GM23248 (cell line): ENCODE data around the gene CPS1. TPM values are rescaled to one million over a fixed set of nuclear protein-coding genes. Genes with fewer than 3 reads are reported as not detected.

Experiments used
- DNase-seq: peaks from one replicate; pipeline ENCODE4 v3.0.0-alpha.2; 2015
- H2AFZ ChIP-seq: fragments of 200-600 bp; sonication (generic); 2 replicates; pipeline ENCODE4 v1.6.1; 2016; ENCODE audit warnings: antibody characterized with exemption
- H3F3A ChIP-seq: fragments of 200-600 bp; sonication (generic); 2 replicates; pipeline ENCODE4 v1.6.1; 2016; ENCODE audit warnings: mild to moderate bottlenecking, antibody characterized with exemption, mixed run types; ENCODE audit not compliant: insufficient read depth
- H3K27ac ChIP-seq: fragments of 200-600 bp; sonication (generic); 2 replicates; pipeline ENCODE4 v1.5.1; 2016; ENCODE audit warnings: mild to moderate bottlenecking
- H3K27me3 ChIP-seq: fragments of 200-600 bp; sonication (generic); replicated peaks from 2 replicates; pipeline ENCODE4 v1.6.1; 2016; ENCODE audit warnings: mild to moderate bottlenecking; ENCODE audit not compliant: insufficient read depth
- H3K36me3 ChIP-seq: fragments of 200-600 bp; sonication (generic); 2 replicates; pipeline ENCODE4 v1.6.1; 2016; ENCODE audit warnings: low read depth, mild to moderate bottlenecking
- H3K4me1 ChIP-seq: fragments of 200-600 bp; sonication (generic); 2 replicates; pipeline ENCODE4 v1.6.1; 2016; ENCODE audit warnings: mild to moderate bottlenecking; ENCODE audit not compliant: insufficient read depth
- H3K4me2 ChIP-seq: fragments of 200-600 bp; sonication (generic); one replicate; pipeline ENCODE4 v1.6.1; 2016; ENCODE audit warnings: mild to moderate bottlenecking; ENCODE audit not compliant: unreplicated experiment
- H3K4me3 ChIP-seq: fragments of 200-600 bp; sonication (generic); 2 replicates; pipeline ENCODE4 v1.5.1; 2016; ENCODE audit warnings: mild to moderate bottlenecking
- H3K79me2 ChIP-seq: fragments of 200-600 bp; sonication (generic); 2 replicates; pipeline ENCODE4 v1.6.1; 2016; ENCODE audit warnings: mild to moderate bottlenecking; ENCODE audit not compliant: insufficient read depth
- H3K9ac ChIP-seq: fragments of 200-600 bp; sonication (generic); 2 replicates; pipeline ENCODE4 v1.6.1; 2016; ENCODE audit warnings: mild to moderate bottlenecking
- H3K9me2 ChIP-seq: fragments of 200-600 bp; sonication (generic); 2 replicates; pipeline ENCODE4 v1.6.1; 2016; ENCODE audit warnings: mixed run types, mild to moderate bottlenecking, moderate library complexity; ENCODE audit not compliant: insufficient read depth
- H3K9me3 ChIP-seq: fragments of 200-600 bp; sonication (generic); one replicate; pipeline ENCODE4 v1.6.1; 2017; ENCODE audit warnings: low read depth
- H4K20me1 ChIP-seq: fragments of 200-600 bp; sonication (generic); 2 replicates; pipeline ENCODE4 v1.6.0; 2016; ENCODE audit not compliant: insufficient read depth
- EZH2 ChIP-seq: fragments of 200-600 bp; sonication (generic); IDR thresholded peaks from 2 replicates; pipeline ENCODE4 v1.6.1; 2018; ENCODE audit warnings: antibody characterized with exemption, mild to moderate bottlenecking; ENCODE audit not compliant: insufficient read depth, poor library complexity, severe bottlenecking
- EZH2phosphoT487 ChIP-seq: fragments of 200-600 bp; sonication (generic); IDR thresholded peaks from 2 replicates; pipeline ENCODE4 v1.6.1; 2018; ENCODE audit warnings: antibody characterized with exemption, moderate library complexity, mild to moderate bottlenecking, low read depth; ENCODE audit not compliant: insufficient read depth
- WGBS, 2 experiments: methylation state at CpG; one replicate each; pipeline ENCODE4 v1.1.6; 2015 to 2017; ENCODE audit warnings: low lambda C conversion rate in 2 of 2, low coverage in 1 of 2; ENCODE audit errors: missing lambda C conversion rate in 2 of 2; 5-methylcytosine and 5-hydroxymethylcytosine counted together
- in situ Hi-C: fragments of 300-500 bp; cut with MboI; formaldehyde crosslinking; loops from 2 replicates; pipeline ENCODE4 v1.15.0; 2020
- polyA plus RNA-seq: library from polyadenylated mRNA; unstranded; fragments of >200 nt; fragmentation: Nextera tagmentation; extraction: Ambion mirVana; gene quantifications from 2 replicates; pipeline ENCODE4 v1.2.1, GENCODE V29; 2016
- total RNA-seq: library from RNA; depleted of rRNA; stranded (reverse); fragments of >200 nt; shearing (Covaris generic); gene quantifications from 2 replicates; pipeline ENCODE4 v1.2.3, GENCODE V29; 2014; rRNA removed

CPS1 gene
- total RNA-seq (2.0 and 4.9 TPM in 2 replicates), polyA plus RNA-seq (1.8 and 2.1 TPM in 2 replicates)

DNA sequence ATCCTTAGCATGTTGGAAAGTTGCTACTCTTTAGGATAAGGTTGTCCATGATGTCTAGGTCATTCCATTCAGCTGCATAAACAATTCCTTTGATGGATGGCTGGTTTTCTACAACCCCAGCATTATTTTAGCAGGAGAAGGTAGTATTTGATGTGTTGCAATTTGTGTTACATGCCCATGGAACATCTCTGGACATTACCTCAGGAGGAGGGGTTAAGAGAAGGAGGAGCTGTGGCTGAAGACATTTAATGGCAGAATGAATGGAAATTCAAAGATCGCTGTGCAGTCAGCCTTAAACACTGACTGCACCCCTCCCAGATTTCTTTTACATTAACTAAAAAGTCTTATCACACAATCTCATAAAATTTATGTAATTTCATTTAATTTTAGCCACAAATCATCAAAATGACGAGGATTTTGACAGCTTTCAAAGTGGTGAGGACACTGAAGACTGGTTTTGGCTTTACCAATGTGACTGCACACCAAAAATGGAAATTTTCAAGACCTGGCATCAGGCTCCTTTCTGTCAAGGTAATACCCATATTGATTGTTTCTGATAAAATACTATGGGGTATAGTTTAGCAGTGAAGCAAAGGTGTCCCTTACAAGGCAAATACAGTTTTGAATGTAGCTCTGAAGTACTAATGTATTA is at the start of gene CPS1:
TSS of gene CPS1 (plus strand) at position 271 of the 652 bp plus-strand sequence. CDS start at position 406, 135 bp downstream.
- H3K36me3 ChIP-seq = no peaks in the 10 kb centered on the region
- H3K9ac ChIP-seq = no peak within 1 kb of the TSS
- H3K4me3 ChIP-seq = no peak within 1 kb of the TSS
- H3K27me3 ChIP-seq = no peaks in the 10 kb centered on the region
- no peaks in the 10 kb centered on the region for H3K4me1 ChIP-seq
- in situ Hi-C loops = no loop called here
- H3K79me2 ChIP-seq = no peaks in the 10 kb centered on the region
- no peaks in the 10 kb centered on the region for H3K9me3 ChIP-seq
- no peak within 1 kb of the TSS for H3K27ac ChIP-seq
- H4K20me1 ChIP-seq = no peaks in the 10 kb centered on the region
- no peak within 1 kb of the TSS for H2AFZ ChIP-seq
- no peaks in the 10 kb centered on the region for H3K9me2 ChIP-seq
- no peak for DNase-seq
- WGBS, 2 experiments = 55 to 71% methylated on average over 2 of the region's 2 CpGs
- H3F3A ChIP-seq = no peaks in the 10 kb centered on the region
- no peak within 1 kb of the TSS for H3K4me2 ChIP-seq
- TF ChIP-seq EZH2phosphoT487 (no peak), EZH2 (no peak)

DNA sequence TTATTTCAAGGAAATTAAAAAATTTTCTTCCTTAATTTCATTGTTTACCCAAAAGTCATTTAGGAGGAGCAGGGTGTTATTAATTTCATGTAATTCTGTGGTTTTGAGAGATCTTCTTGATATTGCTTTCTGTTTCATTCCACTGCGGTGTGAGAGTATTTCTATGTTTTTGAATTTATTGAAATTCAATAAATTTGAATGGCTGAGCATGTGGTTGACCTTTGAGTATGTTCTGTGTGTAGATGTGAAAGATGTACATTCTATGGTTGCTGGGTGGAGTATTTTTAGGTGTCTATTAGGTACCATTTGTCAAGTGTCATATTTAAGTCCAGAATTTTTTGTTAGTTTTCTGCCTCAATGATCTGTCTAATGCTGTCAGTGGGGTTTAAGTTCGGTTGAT is 40.5 kb upstream of the CPS1 start:
- no peak overlapping the region for H3K4me2 ChIP-seq
- in situ Hi-C loops = no loop called here
- H3K27me3 ChIP-seq = no peaks in the 10 kb centered on the region
- H3K27ac ChIP-seq = no peak overlapping the region
- no peaks in the 10 kb centered on the region for H3K36me3 ChIP-seq
- no peak overlapping the region for H3K9ac ChIP-seq
- H3K79me2 ChIP-seq = no peaks in the 10 kb centered on the region
- no peaks in the 10 kb centered on the region for H4K20me1 ChIP-seq
- no peaks in the 10 kb centered on the region for H3K9me2 ChIP-seq
- H2AFZ ChIP-seq = no peak overlapping the region
- DNase-seq = no peak
- no peak overlapping the region for H3K4me3 ChIP-seq
- H3F3A ChIP-seq = no peaks in the 10 kb centered on the region
- H3K9me3 ChIP-seq = no peaks in the 10 kb centered on the region
- TF ChIP-seq EZH2 (no peak), EZH2phosphoT487 (no peak)
- 25 to 30% methylated on average over 2 of the region's 2 CpGs for WGBS, 2 experiments
- H3K4me1 ChIP-seq = no peaks in the 10 kb centered on the region

DNA sequence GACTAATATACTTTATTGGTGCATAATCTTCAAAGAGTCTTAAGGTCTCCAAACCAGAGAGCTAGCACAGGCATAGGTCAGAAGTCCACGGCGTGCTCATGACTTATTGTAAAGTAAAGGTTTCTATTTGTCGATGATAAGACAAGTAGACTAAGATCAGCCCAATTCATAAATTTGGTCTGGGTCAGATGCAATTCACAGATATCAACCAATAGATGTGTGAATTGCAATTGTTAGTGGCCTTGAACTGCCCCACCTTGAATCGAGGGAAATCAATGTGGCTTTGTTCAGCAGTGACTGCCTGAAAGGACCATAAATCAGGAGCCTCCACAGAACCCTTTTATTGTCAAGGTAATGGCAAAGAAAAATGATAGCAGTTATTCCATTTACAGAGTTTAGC is 39.1 kb upstream of the CPS1 start:
- Histone ChIP-seq H3K9me2 (no peaks in the 10 kb centered on the region), H4K20me1 (no peaks in the 10 kb centered on the region), H3K4me1 (no peaks in the 10 kb centered on the region), H3K27me3 (no peaks in the 10 kb centered on the region), H3K27ac (no peak overlapping the region), H3K9ac (no peak overlapping the region), H3K4me2 (no peak overlapping the region), H3K9me3 (no peaks in the 10 kb centered on the region), H3K36me3 (no peaks in the 10 kb centered on the region), H2AFZ (no peak overlapping the region), H3K4me3 (no peak overlapping the region), H3K79me2 (no peaks in the 10 kb centered on the region), H3F3A (no peaks in the 10 kb centered on the region)
- in situ Hi-C loops = no loop called here
- DNase-seq = no peak
- WGBS, 2 experiments = 37 to 49% methylated on average over 4 of the region's 4 CpGs
- TF ChIP-seq EZH2phosphoT487 (no peak), EZH2 (no peak)

DNA sequence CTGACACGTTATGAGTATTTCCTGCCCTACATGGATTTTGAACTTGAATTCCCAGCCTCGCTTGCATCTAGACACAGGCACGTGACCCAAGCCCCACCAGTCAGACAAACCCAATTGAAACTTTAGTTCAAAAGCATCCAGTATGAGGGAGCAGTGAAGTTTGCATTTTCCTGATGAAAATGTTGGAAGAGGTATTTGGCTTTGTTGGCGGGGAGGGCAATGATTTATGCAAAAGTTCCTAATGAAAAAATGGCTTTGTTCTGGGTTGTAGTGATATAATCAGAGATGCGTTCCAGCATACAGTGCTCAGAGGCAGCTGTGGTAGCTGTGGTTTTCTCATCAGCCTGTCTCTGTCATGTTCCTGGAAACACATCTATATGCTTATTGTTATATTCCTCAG is 36.8 kb upstream of the CPS1 start:
- Histone ChIP-seq H3K9ac (no peak overlapping the region), H3K9me2 (no peaks in the 10 kb centered on the region), H3K9me3 (no peaks in the 10 kb centered on the region), H3K4me1 (no peaks in the 10 kb centered on the region), H4K20me1 (no peaks in the 10 kb centered on the region), H3K79me2 (no peaks in the 10 kb centered on the region), H3K36me3 (no peaks in the 10 kb centered on the region), H3K27me3 (no peaks in the 10 kb centered on the region), H2AFZ (no peak overlapping the region), H3K4me2 (no peak overlapping the region), H3K27ac (no peak overlapping the region), H3F3A (no peaks in the 10 kb centered on the region), H3K4me3 (no peak overlapping the region)
- TF ChIP-seq EZH2phosphoT487 = no peak
- TF ChIP-seq EZH2 = no peak
- 39 to 40% methylated on average over 5 of the region's 5 CpGs for WGBS, 2 experiments
- DNase-seq = peak; percentile 16
- in situ Hi-C loops = no loop called here

DNA sequence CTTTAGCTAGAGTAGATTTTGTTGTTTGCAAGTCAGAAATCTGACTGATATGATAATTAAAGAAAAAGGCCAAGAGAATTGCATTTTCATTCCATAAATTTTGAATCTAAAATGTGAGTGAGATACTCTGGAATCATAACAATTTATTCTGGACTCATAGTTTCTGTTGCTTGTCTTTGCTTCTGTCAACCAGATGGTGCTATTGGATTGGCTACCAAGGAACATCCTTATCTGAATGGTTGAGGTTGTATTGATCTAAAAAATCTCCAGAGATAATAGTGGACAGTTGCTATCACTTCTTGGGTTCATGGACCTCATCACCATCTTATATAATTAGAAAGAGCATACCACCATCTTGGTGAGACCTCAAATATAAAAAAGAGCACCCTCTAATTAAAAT is 34.0 kb upstream of the CPS1 start:
- Histone ChIP-seq H3K27ac (no peak overlapping the region), H3K4me2 (no peak overlapping the region), H3K9ac (no peak overlapping the region), H3K36me3 (no peaks in the 10 kb centered on the region), H3K4me1 (no peaks in the 10 kb centered on the region), H3K9me2 (no peaks in the 10 kb centered on the region), H3K9me3 (no peaks in the 10 kb centered on the region), H3K79me2 (no peaks in the 10 kb centered on the region), H3K4me3 (no peak overlapping the region), H3K27me3 (no peaks in the 10 kb centered on the region), H3F3A (no peaks in the 10 kb centered on the region), H2AFZ (no peak overlapping the region), H4K20me1 (no peaks in the 10 kb centered on the region)
- DNase-seq = no peak
- no peak for TF ChIP-seq EZH2phosphoT487
- TF ChIP-seq EZH2 = no peak
- in situ Hi-C loops = no loop called here
